ENCODE measurements around the gene FAM151B. TPM values are rescaled to one million over a fixed set of nuclear protein-coding genes. Genes with fewer than 3 reads are reported as not detected.

Gene FAM151B, protein sequence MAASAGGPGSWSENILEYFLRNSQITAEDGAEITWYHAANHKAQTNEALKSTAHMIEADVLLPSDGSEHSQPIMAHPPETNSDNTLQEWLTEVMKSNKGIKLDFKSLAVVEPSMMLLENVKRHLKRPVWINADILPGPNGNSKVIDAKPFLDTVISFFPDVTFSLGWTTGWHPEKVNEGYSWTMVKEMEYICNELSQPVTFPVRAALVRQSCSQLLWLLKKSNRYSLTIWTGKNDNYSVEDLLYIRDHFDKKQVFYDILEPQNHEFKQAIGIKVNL
- 13.7 and 14.6 TPM in 2 replicates for total RNA-seq

DNA sequence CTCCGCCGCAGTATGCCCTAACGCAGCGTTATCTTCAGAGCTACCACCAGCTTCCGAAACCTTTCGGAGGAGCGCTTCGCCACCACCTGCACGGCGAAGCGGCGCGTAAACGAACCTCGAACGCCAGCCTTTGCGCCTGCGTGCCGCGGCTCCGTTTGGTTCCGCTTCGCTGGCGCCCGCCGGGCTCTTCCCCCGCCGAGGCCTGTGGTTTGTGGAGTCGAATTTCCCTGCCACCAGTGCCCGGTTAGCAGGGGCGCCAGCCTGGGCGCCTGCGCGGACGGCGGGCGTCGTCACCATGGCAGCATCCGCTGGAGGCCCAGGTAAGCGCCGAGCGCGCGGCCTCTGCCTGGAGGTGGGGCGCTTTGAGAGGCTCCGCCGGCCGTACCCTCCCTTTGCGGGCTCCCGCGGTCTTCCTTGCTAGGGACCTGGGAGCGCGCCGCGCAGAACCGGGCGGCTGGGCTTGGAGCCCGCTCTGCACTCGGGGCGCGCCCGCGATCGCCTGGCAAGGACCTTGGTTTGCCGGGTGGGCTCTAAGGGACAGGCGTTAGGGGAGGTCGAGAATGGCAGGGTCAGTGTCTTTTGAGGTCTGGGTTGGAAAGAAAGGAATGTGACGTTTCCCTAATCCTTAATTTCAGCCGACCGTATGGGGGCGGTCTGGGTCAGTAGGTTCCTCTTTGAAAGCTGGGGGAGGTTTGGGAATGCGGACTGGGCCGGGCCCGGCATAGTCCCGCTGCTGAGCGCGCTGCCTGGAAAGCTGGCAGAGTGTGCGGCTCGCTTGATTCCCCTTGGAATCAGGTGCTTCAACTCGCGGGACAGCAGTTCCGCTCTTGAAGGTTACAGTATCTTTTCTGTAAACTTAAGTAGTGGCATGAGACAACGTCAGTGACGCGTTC, at the start of gene FAM151B:
FAM151B (plus strand) TSS at position 272 of the 893 bp plus-strand sequence; CDS start at position 296, 24 bp downstream.

GRCh38 chr5:80569961-80570786, 82.3 kb downstream of the FAM151B start, which contains the start of gene ANKRD34B:
Gene ANKRD34B, minus strand, starts transcription at chr5:80570280. Its CDS starts 10,261 bp downstream, at chr5:80560019.

Other genes starting within 250 kb of the FAM151B start
- 23.1 and 25.1 TPM in 2 replicates for gene SERINC5, start 232.1 kb upstream of the FAM151B start, total RNA-seq
- not detected in 2 replicates for gene SPZ1, start 168.1 kb upstream of the FAM151B start, total RNA-seq
- 42.8 and 48.5 TPM in 2 replicates for gene ZFYVE16, start 80.0 kb upstream of the FAM151B start, total RNA-seq
- not detected in 2 replicates for gene ANKRD34B, start 82.2 kb downstream of the FAM151B start, total RNA-seq
- 25.2 and 31.1 TPM in 2 replicates for gene MSH3, start 166.6 kb downstream of the FAM151B start, total RNA-seq
- gene DHFR, start 166.9 kb downstream of the FAM151B start, total RNA-seq: 26.7 and 36.6 TPM in 2 replicates

Data from articular chondrocyte of knee joint (primary cell).